IgD-negative memory B cell (primary cell): Measurements from ENCODE around the gene NME3. TPM values are rescaled to one million over a fixed set of nuclear protein-coding genes. Genes with fewer than 3 reads are reported as not detected.
A peak's percentile ranks its signal among the peaks of the same experiment; 100 is the strongest.
"Not testable (repeated sequence)": the region's sequence is repeated elsewhere in the genome, so short reads cannot be mapped to it uniquely, and the experiment has no call there.

Experiments used
- H3K27ac Mint-ChIP-seq, 3 donors: one replicate each; pipeline ENCODE4 v1.8.0; 2020 to 2022; ENCODE audit warnings: mild to moderate bottlenecking in 3 of 3, mixed read lengths in 3 of 3, moderate library complexity in 1 of 3
- H3K27me3 Mint-ChIP-seq: one replicate; pipeline ENCODE4 v1.8.0; 2021; ENCODE audit warnings: mixed read lengths
- H3K36me3 Mint-ChIP-seq: one replicate; pipeline ENCODE4 v1.8.0; 2020; ENCODE audit warnings: mild to moderate bottlenecking, mixed read lengths
- H3K4me1 Mint-ChIP-seq, 3 donors: one replicate each; pipeline ENCODE4 v1.8.0; 2020 to 2022; ENCODE audit warnings: mixed read lengths in 3 of 3, mild to moderate bottlenecking in 1 of 3
- H3K4me3 Mint-ChIP-seq, 4 donors: one replicate each; pipeline ENCODE4 v1.8.0; 2020 to 2022; ENCODE audit warnings: mild to moderate bottlenecking in 4 of 4, mixed read lengths in 4 of 4, moderate library complexity in 3 of 4
- H3K9me3 Mint-ChIP-seq, 3 donors: one replicate each; pipeline ENCODE4 v1.8.0; 2020 to 2021; ENCODE audit warnings: mixed read lengths in 3 of 3, mild to moderate bottlenecking in 1 of 3
- polyA plus RNA-seq: library from polyadenylated mRNA; unstranded; fragments of 300-500 nt; fragmentation: Illumina TruSeq; gene quantifications from one replicate; pipeline ENCODE4 v1.2.3, GENCODE V29; 2021

Gene NME3
- polyA plus RNA-seq, 1 donor from 2014 or later, result 66.1 TPM

DNA sequence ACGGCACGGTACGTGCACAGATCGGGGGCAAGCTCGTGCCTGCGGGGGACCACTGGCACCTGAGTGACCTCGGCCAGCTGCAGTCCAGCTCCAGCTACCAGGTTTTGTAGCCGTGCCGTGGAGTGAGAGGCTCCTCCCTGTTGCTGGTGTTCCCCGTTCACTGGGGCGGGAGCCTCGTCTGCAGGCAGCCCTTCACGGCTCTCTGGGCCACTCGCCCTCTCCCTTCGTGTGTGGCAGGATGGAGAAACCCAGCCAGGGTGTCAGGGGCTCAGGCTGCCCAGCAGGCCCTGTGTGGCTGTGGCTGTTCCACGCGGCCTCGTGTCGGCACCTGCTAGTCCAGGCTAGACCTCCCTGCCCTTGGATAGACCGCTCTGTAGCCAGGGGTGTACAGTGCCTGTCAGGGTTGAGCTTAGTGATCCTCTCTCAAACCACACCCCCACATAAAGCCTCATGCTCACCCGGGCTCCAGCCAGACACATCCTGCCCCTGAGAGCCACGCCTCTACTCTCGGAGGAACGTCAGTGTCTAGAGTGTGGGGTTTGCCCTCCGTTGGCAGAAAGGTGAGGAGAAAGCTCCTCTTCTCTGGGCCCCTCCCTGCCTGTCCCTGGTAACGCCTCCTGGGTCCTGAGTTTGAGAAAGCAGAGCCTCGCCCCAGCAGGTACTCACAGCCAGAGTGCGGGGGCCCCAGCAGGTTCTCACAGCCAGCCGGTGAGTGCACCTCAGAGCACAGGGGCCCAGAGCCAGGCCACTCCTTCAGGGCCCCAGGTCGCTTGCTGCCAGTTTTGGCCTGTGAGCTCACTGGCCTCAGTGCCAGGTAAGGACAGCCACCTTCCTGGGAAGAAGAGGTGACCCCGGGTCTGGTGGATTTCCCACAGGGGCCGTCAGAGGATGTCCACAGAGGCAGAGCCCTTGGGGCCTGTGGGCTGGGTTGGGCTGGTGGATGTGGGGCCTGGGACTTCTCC lies 27.7 kb downstream of the NME3 start:
- H3K36me3 Mint-ChIP-seq, result no peaks in the 10 kb centered on the region
- no peaks in the 10 kb centered on the region for H3K27me3 Mint-ChIP-seq
- H3K4me3 Mint-ChIP-seq, result no peak overlapping the region
- H3K9me3 Mint-ChIP-seq, result no peaks in the 10 kb centered on the region
- H3K4me1 Mint-ChIP-seq, result no peaks in the 10 kb centered on the region
- peak overlapping the region in 1 of 3 donors; percentile 43 for H3K27ac Mint-ChIP-seq

DNA sequence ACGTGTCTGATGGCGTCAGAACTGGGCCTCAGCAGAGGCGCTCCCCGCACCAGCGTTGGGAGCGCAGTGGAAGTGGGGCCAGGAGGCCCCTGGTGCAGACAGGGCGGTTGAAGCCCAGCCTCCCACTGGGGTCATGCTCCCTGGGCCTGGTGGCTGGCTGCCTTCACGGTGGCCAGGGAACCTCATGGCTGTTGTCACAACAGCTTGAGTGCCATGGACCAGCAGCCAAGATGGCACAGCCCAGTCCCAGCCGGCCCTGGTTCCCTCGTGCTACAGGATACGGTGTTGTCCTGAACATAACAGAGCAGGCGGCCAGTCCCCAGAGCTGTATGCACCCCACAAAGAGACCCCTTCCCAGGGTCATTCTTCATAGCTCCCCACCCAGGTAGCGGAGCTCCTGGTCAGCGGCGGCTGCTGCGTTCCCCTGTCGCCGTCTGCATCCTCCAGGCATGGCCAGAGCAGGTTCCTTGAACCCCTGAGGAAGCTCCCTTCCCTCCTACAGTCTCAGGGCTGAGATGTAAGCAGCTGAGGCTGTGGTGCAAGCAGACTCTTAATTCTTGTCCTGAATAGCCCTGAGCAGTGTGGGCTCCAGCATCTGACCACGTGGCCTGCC lies 29.7 kb downstream of the NME3 start:
- Mint-ChIP-seq H3K9me3 (no peaks in the 10 kb centered on the region), H3K36me3 (no peaks in the 10 kb centered on the region), H3K4me1 (no peaks in the 10 kb centered on the region), H3K27me3 (no peaks in the 10 kb centered on the region), H3K4me3 (no peak overlapping the region), H3K27ac (no peak overlapping the region)

DNA sequence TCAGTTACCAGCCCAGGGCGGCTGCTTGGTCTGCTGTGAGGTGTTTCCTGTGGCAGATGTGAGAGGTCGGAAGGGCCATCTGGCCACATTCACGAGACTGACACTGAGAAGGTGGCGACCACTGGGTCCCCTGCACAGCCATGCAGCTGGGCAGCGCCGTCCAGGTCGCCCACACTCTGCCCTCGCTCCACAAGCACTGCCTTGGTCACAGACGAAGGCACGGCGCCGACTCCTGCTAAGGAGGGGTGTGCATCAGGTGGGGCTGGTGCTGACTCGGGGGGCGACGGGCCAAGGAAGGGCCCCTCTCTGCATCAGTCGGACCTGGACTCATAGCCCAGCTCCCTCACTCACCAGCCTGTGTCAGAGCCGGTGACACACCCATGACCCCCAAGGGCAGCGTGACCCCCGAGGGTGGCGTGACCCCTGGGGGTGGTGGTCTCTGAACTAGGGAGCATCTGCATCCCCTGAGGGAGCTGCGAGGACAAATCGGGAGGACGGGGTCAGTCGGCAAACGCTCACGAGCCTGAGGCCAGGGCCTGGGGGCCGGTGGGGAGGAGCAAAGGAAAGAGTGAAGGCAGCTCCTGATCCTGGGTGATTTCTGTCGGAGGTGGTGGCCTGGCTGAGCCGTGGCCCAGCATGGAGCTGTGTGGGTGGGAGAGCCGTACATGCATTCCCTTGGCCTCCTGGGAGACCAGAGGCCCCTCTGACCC lies 30.4 kb downstream of the NME3 start:
- Mint-ChIP-seq H3K4me3 (no peak overlapping the region), H3K27ac (peak overlapping the region in 1 of 3 donors; percentile 76), H3K36me3 (no peaks in the 10 kb centered on the region), H3K9me3 (no peaks in the 10 kb centered on the region), H3K27me3 (no peaks in the 10 kb centered on the region), H3K4me1 (no peaks in the 10 kb centered on the region)

DNA sequence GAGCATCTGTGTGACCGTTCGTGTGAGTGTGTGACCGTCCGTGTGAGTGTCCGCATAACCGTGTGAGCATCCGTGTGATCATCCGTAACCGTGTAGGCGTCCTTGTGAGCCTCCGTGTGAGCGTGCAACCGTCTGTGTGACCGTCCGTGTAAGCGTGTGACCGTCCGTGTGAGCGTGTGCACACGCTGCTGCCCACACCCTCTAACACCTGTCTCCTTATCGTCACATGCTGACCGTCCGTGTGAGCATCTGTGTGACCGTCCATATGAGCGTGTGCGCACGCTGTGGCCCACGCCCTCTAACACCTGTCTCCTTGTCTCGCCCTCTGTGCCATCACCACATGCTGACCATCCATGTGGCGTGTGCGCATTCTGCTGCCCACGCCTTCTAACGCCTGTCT lies 31.1 kb downstream of the NME3 start:
- no peak overlapping the region for H3K4me3 Mint-ChIP-seq
- no peaks in the 10 kb centered on the region for H3K9me3 Mint-ChIP-seq
- H3K27me3 Mint-ChIP-seq, result no peaks in the 10 kb centered on the region
- H3K4me1 Mint-ChIP-seq, result no peaks in the 10 kb centered on the region
- H3K36me3 Mint-ChIP-seq, result no peaks in the 10 kb centered on the region
- no peak overlapping the region for H3K27ac Mint-ChIP-seq

DNA sequence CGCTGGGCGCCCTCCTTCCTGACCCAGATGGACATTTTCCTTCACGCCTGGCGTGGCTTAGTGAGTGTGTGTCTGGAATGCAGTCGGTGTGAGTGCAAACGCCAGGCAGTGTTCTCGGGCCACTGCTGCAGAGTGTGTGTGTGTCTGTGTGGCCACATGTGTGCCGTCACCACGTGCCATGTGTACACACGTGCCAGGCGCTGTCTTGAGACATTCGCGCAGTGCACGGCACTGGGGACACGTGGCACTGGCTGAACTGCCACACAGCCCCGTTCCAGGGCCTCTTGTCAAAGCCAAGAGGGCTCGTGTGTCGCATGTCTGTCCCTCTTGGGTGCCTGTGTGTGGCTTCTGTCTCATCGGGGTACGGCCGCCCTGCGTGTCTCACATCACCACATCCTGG lies 36.5 kb downstream of the NME3 start:
- Mint-ChIP-seq H3K27ac (peak overlapping the region in 1 of 3 donors; percentile 12), H3K36me3 (no peaks in the 10 kb centered on the region), H3K9me3 (no peaks in the 10 kb centered on the region), H3K4me3 (no peak overlapping the region), H3K4me1 (no peaks in the 10 kb centered on the region), H3K27me3 (no peaks in the 10 kb centered on the region)

DNA sequence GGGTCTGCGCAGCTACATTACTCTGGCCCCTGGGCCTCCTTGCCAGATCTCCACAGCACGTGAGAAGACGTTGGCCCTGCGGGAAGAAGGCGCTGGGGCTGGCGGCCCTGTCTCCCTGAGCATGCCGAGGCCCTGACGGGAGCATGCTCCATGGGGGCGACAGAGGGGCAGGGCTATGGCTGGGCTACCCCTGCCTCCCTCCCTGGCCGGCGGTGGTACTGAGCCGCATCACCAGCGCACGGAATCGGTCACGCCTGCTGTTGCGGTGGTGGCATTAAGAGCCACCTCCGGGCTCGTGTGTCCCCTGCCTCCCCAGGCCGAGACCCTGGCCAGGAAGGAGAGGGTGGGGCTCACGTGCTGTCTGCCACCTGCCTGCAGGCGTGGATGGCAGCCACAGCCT lies 37.2 kb downstream of the NME3 start:
- Mint-ChIP-seq H3K4me3 (no peak overlapping the region), H3K27ac (no peak overlapping the region), H3K9me3 (peaks cover 0 to 1% (median 0%) of the 10 kb centered on the region in 3 donors), H3K27me3 (no peaks in the 10 kb centered on the region), H3K36me3 (no peaks in the 10 kb centered on the region), H3K4me1 (no peaks in the 10 kb centered on the region)

DNA sequence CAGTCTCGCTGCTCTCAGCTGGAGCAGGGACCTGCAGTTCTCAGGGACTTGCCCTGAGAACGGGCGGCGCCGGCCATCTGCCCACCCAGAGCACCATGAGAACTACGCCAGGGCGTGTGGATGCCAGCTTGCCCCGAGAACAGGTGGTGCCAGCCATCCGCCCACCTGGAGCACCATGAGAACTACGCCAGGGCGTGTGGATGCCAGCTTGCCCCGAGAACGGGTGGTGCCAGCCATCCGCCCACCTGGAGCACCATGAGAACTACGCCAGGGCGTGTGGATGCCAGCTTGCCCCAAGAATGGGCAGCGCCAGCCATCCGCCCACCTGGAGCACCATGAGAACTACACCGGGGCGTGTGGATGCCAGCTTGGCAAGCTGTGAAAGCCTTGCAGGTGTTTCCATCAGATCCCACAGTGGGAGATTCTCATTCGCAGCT lies 38.8 kb downstream of the NME3 start:
- not testable (repeated sequence) for H3K27me3 Mint-ChIP-seq, H3K4me3 Mint-ChIP-seq, H3K36me3 Mint-ChIP-seq, H3K4me1 Mint-ChIP-seq, H3K9me3 Mint-ChIP-seq
- peak overlapping the region in 1 of 3 donors; percentile 63 for H3K27ac Mint-ChIP-seq

DNA sequence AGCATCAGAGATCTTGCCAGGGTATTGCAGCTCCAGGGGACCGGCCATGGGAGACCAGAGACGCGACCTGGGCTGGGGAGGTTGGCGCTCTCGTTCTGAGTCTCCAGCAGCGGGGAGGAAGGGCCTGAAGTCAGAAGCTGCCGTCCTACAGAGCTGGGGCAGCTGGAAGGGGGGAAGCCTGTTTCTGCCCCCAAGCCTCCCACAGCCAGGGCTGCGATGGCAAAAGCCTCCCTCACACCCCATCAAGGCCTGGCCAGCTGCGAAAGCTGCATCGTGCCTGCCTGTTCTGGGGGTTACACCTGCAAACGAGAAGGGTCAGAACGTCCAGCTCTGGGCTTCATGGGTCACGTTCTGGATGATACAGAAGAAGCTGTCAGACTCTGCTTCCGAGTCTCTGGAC lies 39.3 kb downstream of the NME3 start:
- Mint-ChIP-seq H3K4me1 (peaks cover 0 to 4% (median 1%) of the 10 kb centered on the region in 3 donors), H3K4me3 (peak overlapping the region in 1 of 4 donors; percentile 33), H3K36me3 (peaks cover 5% of the 10 kb centered on the region), H3K27me3 (no peaks in the 10 kb centered on the region), H3K27ac (peak overlapping the region in 2 of 3 donors; percentile 77 to 78), H3K9me3 (peaks cover 0 to 1% (median 0%) of the 10 kb centered on the region in 3 donors)

DNA sequence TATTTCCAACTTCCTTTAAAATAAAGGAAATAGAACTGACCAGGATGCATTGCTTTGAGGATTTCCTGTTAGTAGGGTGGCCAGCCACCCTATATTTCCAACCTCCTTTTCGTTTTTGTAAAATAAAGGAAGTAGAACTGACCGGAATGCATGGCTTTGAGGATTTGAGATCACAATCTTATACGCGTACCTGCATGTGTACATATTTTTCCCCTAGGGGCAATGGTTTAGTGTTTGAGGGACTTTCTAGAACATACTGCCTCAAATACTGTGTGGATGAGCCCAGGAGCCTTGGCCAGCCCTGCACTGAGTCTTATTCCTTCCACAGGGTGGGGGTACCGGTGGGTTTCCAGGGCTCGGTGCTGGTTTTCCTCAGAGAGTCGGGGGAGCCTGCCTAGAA lies 39.7 kb downstream of the NME3 start:
- H3K4me3 Mint-ChIP-seq, result peak overlapping the region in 1 of 4 donors; percentile 33
- H3K36me3 Mint-ChIP-seq, result peaks cover 5% of the 10 kb centered on the region
- no peaks in the 10 kb centered on the region for H3K27me3 Mint-ChIP-seq
- H3K9me3 Mint-ChIP-seq, result peaks cover 0 to 1% (median 0%) of the 10 kb centered on the region in 3 donors
- H3K27ac Mint-ChIP-seq, result peak overlapping the region in 2 of 3 donors; percentile 77 to 78
- peaks cover 0 to 7% (median 4%) of the 10 kb centered on the region in 3 donors for H3K4me1 Mint-ChIP-seq

DNA sequence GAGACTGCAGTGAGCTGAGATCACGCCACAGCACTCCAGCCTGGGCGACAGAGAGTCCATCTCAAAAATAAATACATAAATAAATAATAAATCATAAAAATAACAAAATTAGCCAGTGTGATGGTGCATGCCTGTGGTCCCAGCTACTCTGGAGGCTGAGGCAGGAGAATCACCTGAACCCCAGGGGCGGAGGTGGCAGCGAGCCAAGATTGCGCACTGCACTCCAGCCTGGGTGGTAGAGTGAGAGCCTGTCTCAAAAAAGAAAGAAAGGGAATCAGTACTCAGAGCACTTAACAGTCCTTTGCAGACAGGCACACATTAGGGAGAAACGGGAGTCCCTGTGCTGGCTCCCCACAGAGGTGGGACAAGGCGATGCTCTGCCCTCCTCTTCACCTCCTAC lies 40.3 kb downstream of the NME3 start:
- peak overlapping the region in 1 of 3 donors; percentile 45 for H3K27ac Mint-ChIP-seq
- peaks cover 0 to 1% (median 0%) of the 10 kb centered on the region in 3 donors for H3K9me3 Mint-ChIP-seq
- H3K36me3 Mint-ChIP-seq, result peaks cover 5% of the 10 kb centered on the region
- H3K27me3 Mint-ChIP-seq, result no peaks in the 10 kb centered on the region
- H3K4me3 Mint-ChIP-seq, result no peak overlapping the region
- peaks cover 0 to 9% (median 4%) of the 10 kb centered on the region in 3 donors for H3K4me1 Mint-ChIP-seq

DNA sequence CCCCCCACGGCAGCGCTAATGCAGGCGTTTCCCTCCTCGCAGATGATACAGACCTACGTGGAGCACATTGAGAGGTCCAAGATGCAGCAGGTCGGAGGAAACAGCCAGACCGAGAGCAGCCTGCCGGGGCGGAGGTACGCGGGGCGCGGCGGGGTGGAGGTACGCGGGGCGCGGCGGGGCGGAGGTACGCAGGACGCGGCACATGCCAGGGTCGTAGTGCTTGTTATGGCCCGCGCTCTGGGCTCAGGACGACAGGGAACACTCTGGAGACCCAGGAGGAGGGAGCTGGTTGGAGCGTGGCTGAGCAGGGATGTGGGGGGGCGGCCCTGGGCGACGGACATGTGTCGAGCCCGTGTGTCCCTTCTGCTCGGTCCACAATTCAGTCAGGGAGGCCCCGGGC lies 41.9 kb downstream of the NME3 start:
- Mint-ChIP-seq H3K4me1 (peaks cover 0 to 11% (median 4%) of the 10 kb centered on the region in 3 donors), H3K27ac (peak overlapping the region in 1 of 3 donors; percentile 46), H3K36me3 (peaks cover 5% of the 10 kb centered on the region), H3K9me3 (peaks cover 0 to 1% (median 0%) of the 10 kb centered on the region in 3 donors), H3K27me3 (no peaks in the 10 kb centered on the region), H3K4me3 (no peak overlapping the region)

DNA sequence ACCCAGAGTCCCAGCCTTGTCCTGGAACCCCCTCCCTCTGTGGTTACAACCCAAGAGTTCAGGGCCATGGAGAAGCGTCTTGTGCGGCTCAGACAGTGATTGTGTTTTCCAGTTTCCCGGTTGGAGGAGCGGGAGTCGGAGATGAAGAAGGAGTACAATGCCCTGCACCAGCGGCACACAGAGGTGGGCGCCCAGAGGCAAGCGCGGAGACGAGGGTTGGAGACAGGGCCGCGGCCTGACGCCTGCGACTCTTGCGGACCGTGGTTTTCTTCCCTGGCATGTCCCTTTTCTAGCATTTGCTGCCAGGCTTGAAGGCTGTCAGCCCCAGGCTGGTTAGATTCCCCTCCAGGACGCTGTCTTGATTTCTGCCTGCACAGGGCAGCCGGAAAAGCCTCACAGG lies 42.3 kb downstream of the NME3 start:
- Mint-ChIP-seq H3K4me1 (peaks cover 0 to 11% (median 4%) of the 10 kb centered on the region in 3 donors), H3K36me3 (peaks cover 5% of the 10 kb centered on the region), H3K9me3 (peaks cover 0 to 1% (median 0%) of the 10 kb centered on the region in 3 donors), H3K4me3 (no peak overlapping the region), H3K27ac (no peak overlapping the region), H3K27me3 (no peaks in the 10 kb centered on the region)

DNA sequence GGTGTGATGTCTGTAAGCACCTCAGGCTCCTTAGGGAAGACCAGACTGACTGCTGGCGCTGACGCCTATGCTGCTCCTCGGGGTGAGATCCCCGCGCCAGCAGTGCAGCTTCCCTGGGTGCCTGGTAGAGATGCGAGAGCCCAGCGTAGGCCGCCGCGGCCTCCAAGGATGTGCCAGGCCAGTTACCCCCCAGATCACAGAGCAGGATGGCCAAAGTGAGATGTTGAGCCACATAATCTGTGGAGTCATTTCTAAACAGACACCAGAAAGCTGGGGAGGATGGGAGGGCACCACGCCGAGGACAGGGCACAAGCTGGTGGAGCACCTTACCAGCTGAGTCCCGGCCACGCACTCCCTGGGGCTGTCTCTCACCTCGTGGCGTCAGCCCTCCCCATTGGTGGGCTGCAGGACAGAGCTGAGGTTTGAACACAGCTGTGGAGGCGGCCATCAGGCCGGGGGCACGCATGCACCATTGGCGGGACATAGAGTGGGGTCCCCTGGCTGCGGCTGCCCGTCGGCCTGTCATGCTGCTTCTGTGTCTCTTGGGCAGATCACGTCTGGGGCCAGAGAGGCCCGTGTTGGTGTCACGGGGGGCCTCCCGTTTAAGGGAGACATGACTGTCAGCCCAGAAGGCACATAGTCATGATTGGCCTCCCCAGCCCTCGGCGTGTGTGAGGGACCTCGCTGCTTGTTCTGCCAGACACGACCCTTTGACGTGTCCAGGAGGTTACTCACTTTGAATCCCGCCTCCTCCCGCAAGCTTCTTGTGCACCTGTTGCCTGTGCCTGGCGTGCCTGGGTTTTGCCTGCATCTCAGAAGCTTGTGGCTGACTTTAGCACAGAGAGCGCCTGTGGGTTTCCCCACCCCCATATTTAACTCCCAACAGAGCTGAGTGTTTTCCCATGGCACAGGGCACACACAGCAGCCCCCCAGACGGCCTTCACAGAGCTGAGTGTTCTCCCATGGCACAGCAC lies 43.4 kb downstream of the NME3 start:
- Mint-ChIP-seq H3K9me3 (peaks cover 0 to 1% (median 0%) of the 10 kb centered on the region in 3 donors), H3K27me3 (no peaks in the 10 kb centered on the region), H3K36me3 (peaks cover 5% of the 10 kb centered on the region), H3K27ac (peak overlapping the region in 1 of 3 donors; percentile 80), H3K4me3 (no peak overlapping the region), H3K4me1 (peaks cover 7 to 19% (median 13%) of the 10 kb centered on the region in 3 donors)
